ENCODE results near the gene GPR155. TPM values are rescaled to one million over a fixed set of nuclear protein-coding genes. Genes with fewer than 3 reads are reported as not detected.

Gene GPR155
- total and polyA plus RNA-seq, 4 donors: 15.4 to 53.8 (median 23.2) TPM

- DNase-seq (ENCODE audit: low read depth in 4 of 6, low spot score in 6 of 6): no peak
- no peak overlapping the region for H3K27ac ChIP-seq (ENCODE audit: low read depth, low read length)
- no peaks in the 10 kb centered on the region for H3K36me3 ChIP-seq (ENCODE audit: control insufficient read depth, insufficient read depth, low read length)
- H3K4me1 ChIP-seq (ENCODE audit: control insufficient read depth, insufficient read depth, low read length): peaks cover 11% of the 10 kb centered on the region
- H3K9me3 ChIP-seq (ENCODE audit: control insufficient read depth, insufficient read depth, low read length): no peaks in the 10 kb centered on the region
- no peak overlapping the region for H3K4me3 ChIP-seq (ENCODE audit: low read depth, low read length)
- WGBS (ENCODE audit: insufficient coverage): 88% methylated on average over 1 of the region's 2 CpGs
- H3K27me3 ChIP-seq (ENCODE audit: control insufficient read depth, insufficient read depth, low read length): no peaks in the 10 kb centered on the region
Observed at GRCh38 chr2:174484573-174484972, 2.3 kb downstream of the GPR155 start.

- no peak for DNase-seq (ENCODE audit: low read depth in 4 of 6, low spot score in 6 of 6)
- peaks cover 11% of the 10 kb centered on the region for H3K4me1 ChIP-seq (ENCODE audit: control insufficient read depth, insufficient read depth, low read length)
- 100% methylated on average over 2 of the region's 6 CpGs for WGBS (ENCODE audit: insufficient coverage)
- no peaks in the 10 kb centered on the region for H3K27me3 ChIP-seq (ENCODE audit: control insufficient read depth, insufficient read depth, low read length)
- no peaks in the 10 kb centered on the region for H3K9me3 ChIP-seq (ENCODE audit: control insufficient read depth, insufficient read depth, low read length)
- no peak overlapping the region for H3K4me3 ChIP-seq (ENCODE audit: low read depth, low read length)
- no peaks in the 10 kb centered on the region for H3K36me3 ChIP-seq (ENCODE audit: control insufficient read depth, insufficient read depth, low read length)
- no peak overlapping the region for H3K27ac ChIP-seq (ENCODE audit: low read depth, low read length)
Observed at GRCh38 chr2:174482854-174483253, 4.0 kb downstream of the GPR155 start.

- peak in 1 of 6 donors; percentile 72 for DNase-seq (ENCODE audit: low read depth in 4 of 6, low spot score in 6 of 6)
- Histone ChIP-seq H3K4me3 (ENCODE audit: low read depth, low read length) (no peak overlapping the region), H3K4me1 (ENCODE audit: control insufficient read depth, insufficient read depth, low read length) (no peaks in the 10 kb centered on the region), H3K27ac (ENCODE audit: low read depth, low read length) (no peak overlapping the region), H3K27me3 (ENCODE audit: control insufficient read depth, insufficient read depth, low read length) (no peaks in the 10 kb centered on the region), H3K36me3 (ENCODE audit: control insufficient read depth, insufficient read depth, low read length) (no peaks in the 10 kb centered on the region), H3K9me3 (ENCODE audit: control insufficient read depth, insufficient read depth, low read length) (no peaks in the 10 kb centered on the region)
- no CpG with 5 or more reads among the region's 1 CpG for WGBS (ENCODE audit: insufficient coverage)
Observed at GRCh38 chr2:174477759-174478158, 9.1 kb downstream of the GPR155 start.

- Histone ChIP-seq H3K27ac (ENCODE audit: low read depth, low read length) (no peak overlapping the region), H3K36me3 (ENCODE audit: control insufficient read depth, insufficient read depth, low read length) (no peaks in the 10 kb centered on the region), H3K4me1 (ENCODE audit: control insufficient read depth, insufficient read depth, low read length) (no peaks in the 10 kb centered on the region), H3K4me3 (ENCODE audit: low read depth, low read length) (no peak overlapping the region), H3K27me3 (ENCODE audit: control insufficient read depth, insufficient read depth, low read length) (no peaks in the 10 kb centered on the region), H3K9me3 (ENCODE audit: control insufficient read depth, insufficient read depth, low read length) (no peaks in the 10 kb centered on the region)
- 95% methylated on average over 3 of the region's 3 CpGs for whole genome bisulfite sequencing (ENCODE audit: insufficient coverage)
- DNase-seq (ENCODE audit: low read depth in 4 of 6, low spot score in 6 of 6): no peak
Observed at GRCh38 chr2:174473796-174474195, 13.0 kb downstream of the GPR155 start.

GRCh38 chr2:174465327-174465726 is 21.5 kb downstream of the GPR155 start:
- 100% methylated on average over 3 of the region's 4 CpGs for WGBS (ENCODE audit: insufficient coverage)

GRCh38 chr2:174461221-174461620 is 25.6 kb downstream of the GPR155 start:
- no peaks in the 10 kb centered on the region for H3K4me1 ChIP-seq (ENCODE audit: control insufficient read depth, insufficient read depth, low read length)
- H3K36me3 ChIP-seq (ENCODE audit: control insufficient read depth, insufficient read depth, low read length): peaks cover 9% of the 10 kb centered on the region
- no CpG with 5 or more reads among the region's 1 CpG for WGBS (ENCODE audit: insufficient coverage)
- DNase-seq (ENCODE audit: low read depth in 4 of 6, low spot score in 6 of 6): no peak
- H3K27ac ChIP-seq (ENCODE audit: low read depth, low read length): no peak overlapping the region
- H3K4me3 ChIP-seq (ENCODE audit: low read depth, low read length): no peak overlapping the region
- H3K9me3 ChIP-seq (ENCODE audit: control insufficient read depth, insufficient read depth, low read length): no peaks in the 10 kb centered on the region
- H3K27me3 ChIP-seq (ENCODE audit: control insufficient read depth, insufficient read depth, low read length): no peaks in the 10 kb centered on the region

More at GRCh38 chr2:174465327-174465726, 21.5 kb downstream of the GPR155 start:
- Histone ChIP-seq H3K4me3 (ENCODE audit: low read depth, low read length) (no peak overlapping the region), H3K27me3 (ENCODE audit: control insufficient read depth, insufficient read depth, low read length) (no peaks in the 10 kb centered on the region), H3K9me3 (ENCODE audit: control insufficient read depth, insufficient read depth, low read length) (no peaks in the 10 kb centered on the region), H3K36me3 (ENCODE audit: control insufficient read depth, insufficient read depth, low read length) (peaks cover 2% of the 10 kb centered on the region), H3K4me1 (ENCODE audit: control insufficient read depth, insufficient read depth, low read length) (no peaks in the 10 kb centered on the region), H3K27ac (ENCODE audit: low read depth, low read length) (no peak overlapping the region)
- no peak for DNase-seq (ENCODE audit: low read depth in 4 of 6, low spot score in 6 of 6)

GRCh38 chr2:174454566-174454965 is 32.3 kb downstream of the GPR155 start:
- peaks cover 22% of the 10 kb centered on the region for H3K36me3 ChIP-seq (ENCODE audit: control insufficient read depth, insufficient read depth, low read length)
- no peaks in the 10 kb centered on the region for H3K4me1 ChIP-seq (ENCODE audit: control insufficient read depth, insufficient read depth, low read length)
- no peaks in the 10 kb centered on the region for H3K27me3 ChIP-seq (ENCODE audit: control insufficient read depth, insufficient read depth, low read length)
- 100% methylated on average over 1 of the region's 2 CpGs for WGBS (ENCODE audit: insufficient coverage)
- no peaks in the 10 kb centered on the region for H3K9me3 ChIP-seq (ENCODE audit: control insufficient read depth, insufficient read depth, low read length)
- no peak for DNase-seq (ENCODE audit: low read depth in 4 of 6, low spot score in 6 of 6)
- no peak overlapping the region for H3K27ac ChIP-seq (ENCODE audit: low read depth, low read length)
- no peak overlapping the region for H3K4me3 ChIP-seq (ENCODE audit: low read depth, low read length)

- DNase-seq (ENCODE audit: low read depth in 4 of 6, low spot score in 6 of 6): no peak
- H3K27ac ChIP-seq (ENCODE audit: low read depth, low read length): no peak overlapping the region
- H3K4me3 ChIP-seq (ENCODE audit: low read depth, low read length): no peak overlapping the region
- H3K9me3 ChIP-seq (ENCODE audit: control insufficient read depth, insufficient read depth, low read length): no peaks in the 10 kb centered on the region
- H3K36me3 ChIP-seq (ENCODE audit: control insufficient read depth, insufficient read depth, low read length): peaks cover 12% of the 10 kb centered on the region
- 100% methylated on average over 1 of the region's 4 CpGs for WGBS (ENCODE audit: insufficient coverage)
- no peaks in the 10 kb centered on the region for H3K4me1 ChIP-seq (ENCODE audit: control insufficient read depth, insufficient read depth, low read length)
- no peaks in the 10 kb centered on the region for H3K27me3 ChIP-seq (ENCODE audit: control insufficient read depth, insufficient read depth, low read length)
Observed at GRCh38 chr2:174450021-174450816, 36.6 kb downstream of the GPR155 start.

- Histone ChIP-seq H3K9me3 (ENCODE audit: control insufficient read depth, insufficient read depth, low read length) (no peaks in the 10 kb centered on the region), H3K27me3 (ENCODE audit: control insufficient read depth, insufficient read depth, low read length) (no peaks in the 10 kb centered on the region), H3K27ac (ENCODE audit: low read depth, low read length) (no peak overlapping the region), H3K36me3 (ENCODE audit: control insufficient read depth, insufficient read depth, low read length) (peaks cover 3% of the 10 kb centered on the region), H3K4me1 (ENCODE audit: control insufficient read depth, insufficient read depth, low read length) (no peaks in the 10 kb centered on the region), H3K4me3 (ENCODE audit: low read depth, low read length) (no peak overlapping the region)
- DNase-seq (ENCODE audit: low read depth in 4 of 6, low spot score in 6 of 6): no peak
- WGBS (ENCODE audit: insufficient coverage): 86% methylated on average over 1 of the region's 2 CpGs
Observed at GRCh38 chr2:174449033-174449432, 37.8 kb downstream of the GPR155 start.

- H3K27ac ChIP-seq (ENCODE audit: low read depth, low read length): no peak overlapping the region
- no peaks in the 10 kb centered on the region for H3K4me1 ChIP-seq (ENCODE audit: control insufficient read depth, insufficient read depth, low read length)
- WGBS (ENCODE audit: insufficient coverage): 90% methylated on average over 2 of the region's 4 CpGs
- no peaks in the 10 kb centered on the region for H3K27me3 ChIP-seq (ENCODE audit: control insufficient read depth, insufficient read depth, low read length)
- no peak overlapping the region for H3K4me3 ChIP-seq (ENCODE audit: low read depth, low read length)
- DNase-seq (ENCODE audit: low read depth in 4 of 6, low spot score in 6 of 6): no peak
- peaks cover 3% of the 10 kb centered on the region for H3K36me3 ChIP-seq (ENCODE audit: control insufficient read depth, insufficient read depth, low read length)
- H3K9me3 ChIP-seq (ENCODE audit: control insufficient read depth, insufficient read depth, low read length): no peaks in the 10 kb centered on the region
Observed at GRCh38 chr2:174446531-174446930, 40.3 kb downstream of the GPR155 start.

Data from spinal cord (tissue), 10 donors.